ENCODE measurements around the gene ARAP1.

GRCh38 chr11:72665911-72666472, 86.2 kb downstream of the ARAP1 start:
- TF ChIP-seq CTCF (IDR thresholded peaks at IDR 0.05) (no peak), POLR2AphosphoS5 (IDR thresholded peaks at IDR 0.05) (no peak)
